Prostate gland (tissue), 2 donors: ENCODE measurements around the gene ERC2. TPM values are rescaled to one million over a fixed set of nuclear protein-coding genes. Genes with fewer than 3 reads are reported as not detected.

Experiments used
- DNase-seq: peaks from one replicate; pipeline ENCODE4 v3.0.0-alpha.2; 2019; ENCODE audit warnings: low spot score
- H3K27ac ChIP-seq, 2 donors: fragments of 200-600 bp; sonication (generic); 2 replicates each; pipeline ENCODE4 v1.5.1; 2017 to 2019
- H3K27me3 ChIP-seq: fragments of 200-600 bp; sonication (generic); replicated peaks from 2 replicates; pipeline ENCODE4 v1.5.1; 2019; ENCODE audit not compliant: insufficient read depth
- H3K36me3 ChIP-seq, 2 donors: fragments of 200-600 bp; sonication (generic); 1 replicate in 1 of 2; 2 replicates in 1 of 2; pipeline versions ENCODE4 v1.5.1 to v1.8.1; 2017 to 2019
- H3K4me1 ChIP-seq: fragments of 200-600 bp; sonication (generic); replicated peaks from 2 replicates; pipeline ENCODE4 v1.5.1; 2019
- H3K4me3 ChIP-seq, 2 donors: fragments of 200-600 bp; sonication (generic); 2 replicates each; pipeline ENCODE4 v1.5.1; 2017 to 2019
- H3K9me3 ChIP-seq: fragments of 200-600 bp; sonication (generic); 2 replicates; pipeline ENCODE4 v1.5.1; 2017
- CTCF ChIP-seq, 4 experiments: fragments of 200-600 bp in 2 of 4; fragments of 450-650 bp in 2 of 4; sonication (generic) in 2 of 4; IDR thresholded peaks; 1 replicate in 3 of 4; 2 replicates in 1 of 4; pipeline ENCODE4 v1.5.1; 2016 to 2019; ENCODE audit warnings: antibody characterized with exemption in 4 of 4, mild to moderate bottlenecking in 2 of 4, moderate library complexity in 2 of 4
- POLR2A ChIP-seq: fragments of 450-650 bp; IDR thresholded peaks from one replicate; pipeline ENCODE4 v1.6.1; 2016; ENCODE audit warnings: antibody characterized with exemption, mild to moderate bottlenecking
- POLR2AphosphoS5 ChIP-seq: sonication (generic); formaldehyde crosslinking; IDR thresholded peaks from one replicate; pipeline ENCODE4 v1.6.1; 2017; ENCODE audit warnings: antibody characterized with exemption
- WGBS: methylation state at CpG from one replicate; pipeline ENCODE4 v1.1.5; 2018; 5-methylcytosine and 5-hydroxymethylcytosine counted together
- intact Hi-C: fragments of 100-400 bp; cut with DNase I; formaldehyde crosslinking; loops from one replicate; pipeline ENCODE4 v1.14.2; 2022
- total RNA-seq, 2 donors: library from RNA; depleted of rRNA; stranded (reverse); fragments of >200 nt; gene quantifications; one replicate each; pipeline ENCODE4 v1.1.0, GENCODE V29; 2016

ERC2 gene
- total RNA-seq, 2 donors from 2014 or later = 1.0 to 2.7 TPM

- no peak overlapping the region for H3K27ac ChIP-seq
- no peaks in the 10 kb centered on the region for H3K27me3 ChIP-seq
- no peaks in the 10 kb centered on the region for H3K4me1 ChIP-seq
- no peaks in the 10 kb centered on the region for H3K9me3 ChIP-seq
- intact Hi-C loops = loop anchor here (5.0 to 10.0 kb wide), 2 partner anchors 767 to 1389 kb away; partner anchors contain the start of gene WNT5A
- TF ChIP-seq POLR2AphosphoS5 (no peak), POLR2A (no peak), CTCF (IDR thresholded peaks at IDR 0.05) (no peak)
- H3K4me3 ChIP-seq = no peak overlapping the region
- WGBS = 45% methylated on average over 7 of the region's 7 CpGs
- no peaks in the 10 kb centered on the region for H3K36me3 ChIP-seq
- DNase-seq = no peak
These were observed 214.2 kb downstream of the ERC2 start for GRCh38 chr3:56253941-56254665.

- Histone ChIP-seq H3K4me1 (no peaks in the 10 kb centered on the region), H3K27ac (no peak overlapping the region), H3K4me3 (no peak overlapping the region), H3K27me3 (no peaks in the 10 kb centered on the region), H3K36me3 (no peaks in the 10 kb centered on the region), H3K9me3 (no peaks in the 10 kb centered on the region)
- DNase-seq = peak; percentile 49
- peak; percentile 30 to 81 (median 76) for TF ChIP-seq CTCF (IDR thresholded peaks at IDR 0.05)
- TF ChIP-seq POLR2A = no peak
- 92% methylated on average over 3 of the region's 3 CpGs for WGBS
- intact Hi-C loops = loop anchor here (5.0 to 10.0 kb wide), 2 partner anchors 764 to 1387 kb away; partner anchors contain the start of gene WNT5A
These were observed 216.8 kb downstream of the ERC2 start for GRCh38 chr3:56251343-56251945.

- TF ChIP-seq CTCF (IDR thresholded peaks at IDR 0.05) (no peak), POLR2AphosphoS5 (no peak), POLR2A (no peak)
- H3K9me3 ChIP-seq = no peaks in the 10 kb centered on the region
- H3K4me1 ChIP-seq = no peaks in the 10 kb centered on the region
- intact Hi-C loops = no loop called here
- H3K27ac ChIP-seq = no peak overlapping the region
- H3K27me3 ChIP-seq = no peaks in the 10 kb centered on the region
- WGBS = 84% methylated on average over 4 of the region's 4 CpGs
- no peaks in the 10 kb centered on the region for H3K36me3 ChIP-seq
- no peak overlapping the region for H3K4me3 ChIP-seq
- no peak for DNase-seq
These were observed 220.2 kb downstream of the ERC2 start for GRCh38 chr3:56248021-56248420.

GRCh38 chr3:56238299-56238698 is 230.0 kb downstream of the ERC2 start:
- TF ChIP-seq POLR2A = no peak
- TF ChIP-seq CTCF (IDR thresholded peaks at IDR 0.05) = no peak
- TF ChIP-seq POLR2AphosphoS5 = no peak
- DNase-seq = no peak
- H3K9me3 ChIP-seq = no peaks in the 10 kb centered on the region
- no peaks in the 10 kb centered on the region for H3K36me3 ChIP-seq
- WGBS = 90% methylated on average over 2 of the region's 2 CpGs
- H3K27me3 ChIP-seq = no peaks in the 10 kb centered on the region
- intact Hi-C loops = no loop called here
- no peak overlapping the region for H3K27ac ChIP-seq
- H3K4me3 ChIP-seq = no peak overlapping the region
- H3K4me1 ChIP-seq = no peaks in the 10 kb centered on the region

GRCh38 chr3:56233742-56234141 is 234.5 kb downstream of the ERC2 start:
- no peak for DNase-seq
- Histone ChIP-seq H3K9me3 (no peaks in the 10 kb centered on the region), H3K27me3 (no peaks in the 10 kb centered on the region), H3K4me1 (no peaks in the 10 kb centered on the region), H3K36me3 (no peaks in the 10 kb centered on the region), H3K27ac (no peak overlapping the region), H3K4me3 (no peak overlapping the region)
- WGBS = 88% methylated on average over 3 of the region's 3 CpGs
- TF ChIP-seq POLR2AphosphoS5 = no peak
- no peak for TF ChIP-seq CTCF (IDR thresholded peaks at IDR 0.05)
- TF ChIP-seq POLR2A = no peak
- intact Hi-C loops = no loop called here
